ENCODE results near the gene DNAI1.

DNAI1 gene

DNA sequence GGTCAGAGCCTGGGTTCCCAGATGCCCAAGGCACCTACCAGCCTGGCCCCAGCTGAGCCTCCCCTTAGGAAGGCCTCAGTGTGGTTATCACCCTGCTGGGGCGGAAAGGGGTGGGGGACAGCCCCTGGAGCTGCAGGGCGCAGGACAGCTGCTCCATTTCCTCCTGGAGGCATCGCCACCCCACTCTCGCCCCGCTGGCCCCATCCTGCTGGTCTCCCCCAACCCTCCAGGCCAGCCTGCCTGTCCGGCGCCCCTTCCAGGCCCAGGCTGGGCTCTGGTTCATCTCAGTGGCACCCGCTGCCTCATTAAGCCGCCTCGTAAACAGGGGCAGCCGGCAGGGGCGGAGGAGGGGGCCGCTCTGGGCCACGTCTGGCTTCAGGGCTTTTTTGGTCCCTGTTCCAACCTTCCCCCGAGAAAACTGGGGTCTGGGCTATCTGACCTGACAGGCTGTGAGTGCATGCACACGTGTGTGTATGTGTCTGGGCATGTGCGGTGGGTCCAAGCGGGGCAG, 95.0 kb downstream of the DNAI1 start:
- H3K27me3 ChIP-seq (ENCODE audit: control insufficient read depth in 5 of 5, insufficient read depth in 4 of 5, low read length in 5 of 5): peaks cover 0 to 7% (median 0%) of the 10 kb centered on the region in 5 donors
- no peaks in the 10 kb centered on the region for H3K9me3 ChIP-seq (ENCODE audit: control insufficient read depth in 5 of 5, low read length in 5 of 5)
- no peak overlapping the region for H3K9ac ChIP-seq (ENCODE audit: low read length in 5 of 5)
- no peak overlapping the region for H3K4me3 ChIP-seq (ENCODE audit: low read depth in 1 of 5, low read length in 5 of 5)
- no peak overlapping the region for H3K27ac ChIP-seq (ENCODE audit: low read depth, low read length)
- H3K4me1 ChIP-seq (ENCODE audit: control insufficient read depth in 5 of 5, insufficient read depth in 5 of 5, low read length in 5 of 5): peaks cover 2 to 14% (median 6%) of the 10 kb centered on the region in 5 donors
- H3K36me3 ChIP-seq (ENCODE audit: control insufficient read depth in 5 of 5, insufficient read depth in 5 of 5, low read length in 5 of 5): peaks cover 0 to 39% (median 18%) of the 10 kb centered on the region in 5 donors

- H3K9me3 ChIP-seq (ENCODE audit: control insufficient read depth in 5 of 5, low read length in 5 of 5): no peaks in the 10 kb centered on the region
- H3K27ac ChIP-seq (ENCODE audit: low read depth, low read length): no peak overlapping the region
- no peak overlapping the region for H3K4me3 ChIP-seq (ENCODE audit: low read depth in 1 of 5, low read length in 5 of 5)
- H3K4me1 ChIP-seq (ENCODE audit: control insufficient read depth in 5 of 5, insufficient read depth in 5 of 5, low read length in 5 of 5): peaks cover 2 to 20% (median 10%) of the 10 kb centered on the region in 5 donors
- peak overlapping the region in 1 of 5 donors; percentile 28 for H3K9ac ChIP-seq (ENCODE audit: low read length in 5 of 5)
- H3K36me3 ChIP-seq (ENCODE audit: control insufficient read depth in 5 of 5, insufficient read depth in 5 of 5, low read length in 5 of 5): peaks cover 0 to 39% (median 18%) of the 10 kb centered on the region in 5 donors
- peaks cover 0 to 12% (median 3%) of the 10 kb centered on the region in 5 donors for H3K27me3 ChIP-seq (ENCODE audit: control insufficient read depth in 5 of 5, insufficient read depth in 4 of 5, low read length in 5 of 5)
Observed at GRCh38 chr9:34554211-34555001, 95.8 kb downstream of the DNAI1 start.

DNA sequence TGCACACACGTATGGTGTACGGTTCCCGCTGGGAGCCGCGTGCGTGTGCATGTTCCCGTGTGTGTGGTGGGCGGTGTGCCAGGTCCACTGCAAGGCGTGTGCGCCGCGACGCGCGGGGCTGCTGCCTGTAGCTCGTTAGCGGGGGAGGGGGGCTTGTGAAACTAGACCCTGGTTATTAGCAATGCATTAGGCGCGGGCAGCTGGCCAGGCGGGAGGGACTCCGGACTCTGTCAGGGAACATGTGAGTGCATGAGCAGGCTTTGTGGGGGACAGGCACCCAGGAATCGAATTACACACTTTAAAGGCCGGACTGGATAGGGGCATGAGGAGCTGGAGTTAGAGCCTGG, 96.4 kb downstream of the DNAI1 start:
- Histone ChIP-seq H3K4me1 (ENCODE audit: control insufficient read depth in 5 of 5, insufficient read depth in 5 of 5, low read length in 5 of 5) (peaks cover 2 to 25% (median 14%) of the 10 kb centered on the region in 5 donors), H3K4me3 (ENCODE audit: low read depth in 1 of 5, low read length in 5 of 5) (no peak overlapping the region), H3K27ac (ENCODE audit: low read depth, low read length) (no peak overlapping the region), H3K9ac (ENCODE audit: low read length in 5 of 5) (no peak overlapping the region), H3K9me3 (ENCODE audit: control insufficient read depth in 5 of 5, low read length in 5 of 5) (no peaks in the 10 kb centered on the region), H3K27me3 (ENCODE audit: control insufficient read depth in 5 of 5, insufficient read depth in 4 of 5, low read length in 5 of 5) (peaks cover 0 to 13% (median 3%) of the 10 kb centered on the region in 5 donors), H3K36me3 (ENCODE audit: control insufficient read depth in 5 of 5, insufficient read depth in 5 of 5, low read length in 5 of 5) (peaks cover 0 to 39% (median 18%) of the 10 kb centered on the region in 5 donors)

- H3K27ac ChIP-seq (ENCODE audit: low read depth, low read length): no peak overlapping the region
- H3K27me3 ChIP-seq (ENCODE audit: control insufficient read depth in 5 of 5, insufficient read depth in 4 of 5, low read length in 5 of 5): peaks cover 0 to 18% (median 3%) of the 10 kb centered on the region in 5 donors
- H3K4me1 ChIP-seq (ENCODE audit: control insufficient read depth in 5 of 5, insufficient read depth in 5 of 5, low read length in 5 of 5): peaks cover 2 to 31% (median 20%) of the 10 kb centered on the region in 5 donors
Observed at GRCh38 chr9:34555500-34555899, 96.9 kb downstream of the DNAI1 start.

GRCh38 chr9:34555936-34556525, 97.4 kb downstream of the DNAI1 start:
- Histone ChIP-seq H3K36me3 (ENCODE audit: control insufficient read depth in 5 of 5, insufficient read depth in 5 of 5, low read length in 5 of 5) (peaks cover 0 to 39% (median 18%) of the 10 kb centered on the region in 5 donors), H3K9me3 (ENCODE audit: control insufficient read depth in 5 of 5, low read length in 5 of 5) (no peaks in the 10 kb centered on the region), H3K4me1 (ENCODE audit: control insufficient read depth in 5 of 5, insufficient read depth in 5 of 5, low read length in 5 of 5) (peaks cover 2 to 36% (median 24%) of the 10 kb centered on the region in 5 donors), H3K27ac (ENCODE audit: low read depth, low read length) (no peak overlapping the region), H3K4me3 (ENCODE audit: low read depth in 1 of 5, low read length in 5 of 5) (no peak overlapping the region), H3K9ac (ENCODE audit: low read length in 5 of 5) (no peak overlapping the region), H3K27me3 (ENCODE audit: control insufficient read depth in 5 of 5, insufficient read depth in 4 of 5, low read length in 5 of 5) (peaks cover 0 to 18% (median 3%) of the 10 kb centered on the region in 5 donors)

More at GRCh38 chr9:34555500-34555899, 96.9 kb downstream of the DNAI1 start:
- H3K4me3 ChIP-seq (ENCODE audit: low read depth in 1 of 5, low read length in 5 of 5): no peak overlapping the region
- peaks cover 0 to 39% (median 18%) of the 10 kb centered on the region in 5 donors for H3K36me3 ChIP-seq (ENCODE audit: control insufficient read depth in 5 of 5, insufficient read depth in 5 of 5, low read length in 5 of 5)
- no peak overlapping the region for H3K9ac ChIP-seq (ENCODE audit: low read length in 5 of 5)
- no peaks in the 10 kb centered on the region for H3K9me3 ChIP-seq (ENCODE audit: control insufficient read depth in 5 of 5, low read length in 5 of 5)

GRCh38 chr9:34556949-34557348, 98.3 kb downstream of the DNAI1 start:
- no peak overlapping the region for H3K4me3 ChIP-seq (ENCODE audit: low read depth in 1 of 5, low read length in 5 of 5)
- H3K36me3 ChIP-seq (ENCODE audit: control insufficient read depth in 5 of 5, insufficient read depth in 5 of 5, low read length in 5 of 5): peaks cover 0 to 36% (median 16%) of the 10 kb centered on the region in 5 donors
- no peak overlapping the region for H3K27ac ChIP-seq (ENCODE audit: low read depth, low read length)
- peaks cover 2 to 37% (median 24%) of the 10 kb centered on the region in 5 donors for H3K4me1 ChIP-seq (ENCODE audit: control insufficient read depth in 5 of 5, insufficient read depth in 5 of 5, low read length in 5 of 5)
- peaks cover 0 to 1% (median 0%) of the 10 kb centered on the region in 5 donors for H3K9me3 ChIP-seq (ENCODE audit: control insufficient read depth in 5 of 5, low read length in 5 of 5)
- peaks cover 0 to 18% (median 3%) of the 10 kb centered on the region in 5 donors for H3K27me3 ChIP-seq (ENCODE audit: control insufficient read depth in 5 of 5, insufficient read depth in 4 of 5, low read length in 5 of 5)
- no peak overlapping the region for H3K9ac ChIP-seq (ENCODE audit: low read length in 5 of 5)

- Histone ChIP-seq H3K27ac (ENCODE audit: low read depth, low read length) (no peak overlapping the region), H3K27me3 (ENCODE audit: control insufficient read depth in 5 of 5, insufficient read depth in 4 of 5, low read length in 5 of 5) (peaks cover 0 to 18% (median 3%) of the 10 kb centered on the region in 5 donors), H3K4me3 (ENCODE audit: low read depth in 1 of 5, low read length in 5 of 5) (no peak overlapping the region), H3K36me3 (ENCODE audit: control insufficient read depth in 5 of 5, insufficient read depth in 5 of 5, low read length in 5 of 5) (peaks cover 0 to 31% (median 15%) of the 10 kb centered on the region in 5 donors), H3K9me3 (ENCODE audit: control insufficient read depth in 5 of 5, low read length in 5 of 5) (peaks cover 0 to 6% (median 0%) of the 10 kb centered on the region in 5 donors), H3K9ac (ENCODE audit: low read length in 5 of 5) (no peak overlapping the region), H3K4me1 (ENCODE audit: control insufficient read depth in 5 of 5, insufficient read depth in 5 of 5, low read length in 5 of 5) (peaks cover 2 to 37% (median 24%) of the 10 kb centered on the region in 5 donors)
Observed at GRCh38 chr9:34557426-34558321, 99.1 kb downstream of the DNAI1 start.

DNA sequence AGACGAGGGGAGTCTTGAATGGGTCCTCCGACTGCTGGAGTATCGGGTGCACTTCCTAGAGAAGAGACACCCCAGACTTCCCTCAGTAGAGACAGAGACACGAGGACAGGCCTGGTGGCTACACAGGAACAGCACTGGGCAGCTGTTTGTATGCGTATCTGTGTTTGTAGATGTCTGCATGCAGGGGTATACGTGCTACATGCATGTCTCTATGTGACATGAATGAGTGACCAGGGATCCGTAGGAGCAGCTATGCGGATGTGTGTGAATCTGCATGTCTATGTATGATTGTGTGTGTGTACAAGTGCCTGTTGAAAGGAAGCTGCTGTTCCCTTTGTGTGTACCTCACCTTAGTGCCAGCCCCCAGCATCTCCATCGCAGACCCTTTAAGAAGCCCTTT, 99.8 kb downstream of the DNAI1 start:
- no peak overlapping the region for H3K9ac ChIP-seq (ENCODE audit: low read length in 5 of 5)
- H3K36me3 ChIP-seq (ENCODE audit: control insufficient read depth in 5 of 5, insufficient read depth in 5 of 5, low read length in 5 of 5): peaks cover 0 to 31% (median 11%) of the 10 kb centered on the region in 5 donors
- H3K4me1 ChIP-seq (ENCODE audit: control insufficient read depth in 5 of 5, insufficient read depth in 5 of 5, low read length in 5 of 5): peaks cover 2 to 37% (median 24%) of the 10 kb centered on the region in 5 donors

DNA sequence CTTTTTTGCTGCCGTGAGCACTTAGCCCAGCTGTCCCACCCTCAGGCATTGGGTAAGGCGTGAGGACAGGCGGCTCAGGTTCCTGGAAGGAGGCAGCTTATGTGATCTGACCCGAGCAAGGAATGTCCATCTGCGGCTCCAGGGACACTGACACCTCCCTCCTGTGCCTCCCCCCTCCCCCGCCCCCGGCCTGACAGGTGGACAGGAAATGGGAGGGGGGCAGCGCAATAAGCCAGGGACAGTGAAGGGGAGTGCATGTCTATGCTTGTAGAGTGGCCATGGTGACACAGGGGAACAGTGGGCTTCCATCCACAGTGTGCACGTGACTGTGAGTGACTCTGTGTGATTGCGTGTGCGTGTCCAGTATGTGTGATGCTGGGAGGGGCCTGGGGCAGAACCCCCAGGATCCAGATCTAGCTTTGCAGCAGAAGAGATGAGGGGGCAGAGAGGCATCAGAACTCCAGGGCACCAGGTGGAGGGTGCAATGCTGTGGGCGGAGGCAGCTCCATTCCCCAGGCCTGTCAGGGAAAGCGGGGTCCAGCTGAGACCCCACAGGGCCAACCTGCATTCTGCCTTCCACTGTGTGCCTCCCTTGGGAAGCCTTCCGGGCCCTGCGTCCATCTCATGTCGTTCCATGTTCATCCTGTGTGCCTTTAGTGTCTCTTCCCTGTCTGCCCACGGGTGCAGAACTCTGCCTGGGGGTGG, 100.5 kb downstream of the DNAI1 start:
- no peak overlapping the region for H3K27ac ChIP-seq (ENCODE audit: low read depth, low read length)
- H3K4me3 ChIP-seq (ENCODE audit: low read depth in 1 of 5, low read length in 5 of 5): no peak overlapping the region
- peaks cover 0 to 30% (median 9%) of the 10 kb centered on the region in 5 donors for H3K36me3 ChIP-seq (ENCODE audit: control insufficient read depth in 5 of 5, insufficient read depth in 5 of 5, low read length in 5 of 5)
- H3K27me3 ChIP-seq (ENCODE audit: control insufficient read depth in 5 of 5, insufficient read depth in 4 of 5, low read length in 5 of 5): peaks cover 0 to 18% (median 3%) of the 10 kb centered on the region in 5 donors
- peaks cover 0 to 6% (median 0%) of the 10 kb centered on the region in 5 donors for H3K9me3 ChIP-seq (ENCODE audit: control insufficient read depth in 5 of 5, low read length in 5 of 5)
- H3K9ac ChIP-seq (ENCODE audit: low read length in 5 of 5): no peak overlapping the region
- H3K4me1 ChIP-seq (ENCODE audit: control insufficient read depth in 5 of 5, insufficient read depth in 5 of 5, low read length in 5 of 5): peaks cover 2 to 37% (median 24%) of the 10 kb centered on the region in 5 donors

More for the DNA sequence above, 99.8 kb downstream of the DNAI1 start:
- peaks cover 0 to 18% (median 3%) of the 10 kb centered on the region in 5 donors for H3K27me3 ChIP-seq (ENCODE audit: control insufficient read depth in 5 of 5, insufficient read depth in 4 of 5, low read length in 5 of 5)
- no peak overlapping the region for H3K4me3 ChIP-seq (ENCODE audit: low read depth in 1 of 5, low read length in 5 of 5)
- no peak overlapping the region for H3K27ac ChIP-seq (ENCODE audit: low read depth, low read length)
- H3K9me3 ChIP-seq (ENCODE audit: control insufficient read depth in 5 of 5, low read length in 5 of 5): peaks cover 0 to 6% (median 0%) of the 10 kb centered on the region in 5 donors

All from subcutaneous abdominal adipose tissue (tissue), 5 donors.